Neural progenitor cell (in vitro differentiated cells): Measurements from ENCODE around the gene YBX1. TPM values are rescaled to one million over a fixed set of nuclear protein-coding genes. Genes with fewer than 3 reads are reported as not detected.

ENCODE experiments used
- DNase-seq: peaks from one replicate; pipeline ENCODE4 v3.0.0-alpha.2; 2016; ENCODE audit warnings: low spot score
- H2AFZ ChIP-seq: fragments of 200-600 bp; sonication (generic); replicated peaks from 2 replicates; pipeline ENCODE4 v1.6.1; 2016; ENCODE audit warnings: antibody characterized with exemption
- H3F3A ChIP-seq: fragments of 200-600 bp; sonication (generic); 2 replicates; pipeline ENCODE4 v1.6.1; 2016; ENCODE audit warnings: antibody characterized with exemption, low read depth
- H3K27ac ChIP-seq: fragments of 200-600 bp; sonication (generic); 2 replicates; pipeline ENCODE4 v1.5.1; 2016; ENCODE audit warnings: mild to moderate bottlenecking
- H3K27me3 ChIP-seq: fragments of 200-600 bp; sonication (generic); 2 replicates; pipeline ENCODE4 v1.6.1; 2016; ENCODE audit warnings: mild to moderate bottlenecking, moderate library complexity
- H3K36me3 ChIP-seq: fragments of 200-600 bp; sonication (generic); 2 replicates; pipeline ENCODE4 v1.5.1; 2016
- H3K4me1 ChIP-seq: fragments of 200-600 bp; sonication (generic); 2 replicates; pipeline ENCODE4 v1.6.1; 2016; ENCODE audit warnings: mixed run types
- H3K4me2 ChIP-seq: fragments of 200-600 bp; sonication (generic); 2 replicates; pipeline ENCODE4 v1.6.1; 2016
- H3K4me3 ChIP-seq: fragments of 200-600 bp; sonication (generic); 2 replicates; pipeline ENCODE4 v1.5.1; 2016
- H3K79me2 ChIP-seq: fragments of 200-600 bp; sonication (generic); 2 replicates; pipeline ENCODE4 v1.6.1; 2016; ENCODE audit warnings: low read depth
- H3K9ac ChIP-seq: fragments of 200-600 bp; sonication (generic); 2 replicates; pipeline ENCODE4 v1.6.1; 2016
- H3K9me3 ChIP-seq: fragments of 200-600 bp; sonication (generic); 2 replicates; pipeline ENCODE4 v1.5.1; 2016; ENCODE audit warnings: low read depth
- H4K20me1 ChIP-seq: fragments of 200-600 bp; sonication (generic); 2 replicates; pipeline ENCODE4 v1.6.1; 2016; ENCODE audit warnings: low read depth
- H3K27ac Mint-ChIP-seq: 3 replicates; pipeline ENCODE4 v1.8.0; 2021; ENCODE audit warnings: mixed read lengths
- H3K27me3 Mint-ChIP-seq: 2 replicates; pipeline ENCODE4 v1.8.0; 2022; ENCODE audit warnings: low read depth, mild to moderate bottlenecking, inconsistent platforms, moderate library complexity, mixed read lengths; ENCODE audit not compliant: insufficient read depth
- H3K36me3 Mint-ChIP-seq: 3 replicates; pipeline ENCODE4 v1.8.0; 2021; ENCODE audit warnings: mixed read lengths
- H3K4me1 Mint-ChIP-seq: 3 replicates; pipeline ENCODE4 v1.8.0; 2021; ENCODE audit warnings: mixed read lengths
- H3K4me3 Mint-ChIP-seq: 3 replicates; pipeline ENCODE4 v1.8.0; 2021; ENCODE audit warnings: mild to moderate bottlenecking, moderate library complexity, mixed read lengths
- H3K9me3 Mint-ChIP-seq: 3 replicates; pipeline ENCODE4 v1.8.0; 2020; ENCODE audit warnings: mixed read lengths
- CTCF ChIP-seq: fragments of 200-600 bp; sonication (generic); IDR thresholded peaks from 2 replicates; pipeline ENCODE4 v1.5.1; 2017; ENCODE audit warnings: antibody characterized with exemption, mild to moderate bottlenecking
- EZH2 ChIP-seq: fragments of 200-600 bp; sonication (generic); IDR thresholded peaks from 2 replicates; pipeline ENCODE4 v1.6.1; 2017; ENCODE audit warnings: antibody characterized with exemption, mild to moderate bottlenecking, moderate library complexity
- EZH2phosphoT487 ChIP-seq: fragments of 200-600 bp; sonication (generic); IDR thresholded peaks from 2 replicates; pipeline ENCODE4 v1.6.1; 2017; ENCODE audit warnings: antibody characterized with exemption
- total RNA-seq: library from RNA; depleted of rRNA; stranded (reverse); fragments of >200 nt; gene quantifications from 2 replicates; pipeline ENCODE4 v1.2.3, GENCODE V29; 2015; ENCODE audit warnings: low replicate concordance

The YBX1 gene
- total RNA-seq, 1 donor from 2014 or later = 1,610 TPM

GRCh38 chr1:42746436-42747105, 64.4 kb downstream of the YBX1 start:
- no peak for TF ChIP-seq EZH2phosphoT487
- TF ChIP-seq EZH2 = no peak
- no peak for TF ChIP-seq CTCF
- DNase-seq = no peak
- H3K9me3 Mint-ChIP-seq = peaks cover 4% of the 10 kb centered on the region

GRCh38 chr1:42747125-42747524, 64.9 kb downstream of the YBX1 start:
- no peak overlapping the region for H3K4me2 ChIP-seq
- peaks cover 8% of the 10 kb centered on the region for H3K9me3 Mint-ChIP-seq
- H3K79me2 ChIP-seq = no peaks in the 10 kb centered on the region
- no peak overlapping the region for H3K4me3 ChIP-seq
- peaks cover 8% of the 10 kb centered on the region for H3K27me3 Mint-ChIP-seq
- no peak overlapping the region for H3K27ac Mint-ChIP-seq
- H2AFZ ChIP-seq = no peak overlapping the region
- DNase-seq = peak; percentile 71
- no peak overlapping the region for H3K9ac ChIP-seq
- no peak overlapping the region for H3K4me3 Mint-ChIP-seq
- H3K9me3 ChIP-seq = no peaks in the 10 kb centered on the region
- no peaks in the 10 kb centered on the region for H3F3A ChIP-seq
- H3K4me1 Mint-ChIP-seq = peaks cover 16% of the 10 kb centered on the region
- peaks cover 7% of the 10 kb centered on the region for H3K36me3 ChIP-seq
- no peaks in the 10 kb centered on the region for H3K27me3 ChIP-seq
- H4K20me1 ChIP-seq = no peaks in the 10 kb centered on the region
- no peaks in the 10 kb centered on the region for H3K4me1 ChIP-seq
- no peak overlapping the region for H3K27ac ChIP-seq
- H3K36me3 Mint-ChIP-seq = peaks cover 44% of the 10 kb centered on the region
- TF ChIP-seq CTCF (peak; percentile 71), EZH2 (no peak)

More at GRCh38 chr1:42746436-42747105, 64.4 kb downstream of the YBX1 start:
- Histone ChIP-seq H3K4me1 (no peaks in the 10 kb centered on the region), H3K9ac (no peak overlapping the region), H3K36me3 (peaks cover 1% of the 10 kb centered on the region), H2AFZ (no peak overlapping the region), H3K79me2 (no peaks in the 10 kb centered on the region), H3K27me3 (no peaks in the 10 kb centered on the region), H3K4me2 (no peak overlapping the region), H3K4me3 (no peak overlapping the region), H3K27ac (no peak overlapping the region), H4K20me1 (no peaks in the 10 kb centered on the region), H3K9me3 (no peaks in the 10 kb centered on the region), H3F3A (peaks cover under 1% of the 10 kb centered on the region)
- peaks cover 10% of the 10 kb centered on the region for H3K27me3 Mint-ChIP-seq
- no peak overlapping the region for H3K4me3 Mint-ChIP-seq
- H3K4me1 Mint-ChIP-seq = peaks cover 20% of the 10 kb centered on the region
- no peak overlapping the region for H3K27ac Mint-ChIP-seq
- peaks cover 38% of the 10 kb centered on the region for H3K36me3 Mint-ChIP-seq

GRCh38 chr1:42748021-42748420, 65.8 kb downstream of the YBX1 start:
- TF ChIP-seq EZH2 (no peak), CTCF (no peak)
- DNase-seq = no peak
- Histone ChIP-seq H3K4me2 (no peak overlapping the region), H3F3A (no peaks in the 10 kb centered on the region), H3K4me1 (no peaks in the 10 kb centered on the region), H3K36me3 (peaks cover 9% of the 10 kb centered on the region), H4K20me1 (no peaks in the 10 kb centered on the region), H3K9ac (no peak overlapping the region), H3K27me3 (no peaks in the 10 kb centered on the region), H3K79me2 (no peaks in the 10 kb centered on the region), H3K27ac (no peak overlapping the region), H3K4me3 (no peak overlapping the region), H3K9me3 (no peaks in the 10 kb centered on the region), H2AFZ (no peak overlapping the region)
- H3K4me1 Mint-ChIP-seq = peaks cover 7% of the 10 kb centered on the region
- H3K27me3 Mint-ChIP-seq = peaks cover 4% of the 10 kb centered on the region
- H3K27ac Mint-ChIP-seq = no peak overlapping the region
- H3K36me3 Mint-ChIP-seq = peaks cover 53% of the 10 kb centered on the region
- peaks cover 12% of the 10 kb centered on the region for H3K9me3 Mint-ChIP-seq
- H3K4me3 Mint-ChIP-seq = no peak overlapping the region
